Endodermal cell (in vitro differentiated cells): ENCODE measurements around the gene YY2. TPM values are rescaled to one million over a fixed set of nuclear protein-coding genes. Genes with fewer than 3 reads are reported as not detected.
A peak's percentile ranks its signal among the peaks of the same experiment; 100 is the strongest.

Experiments
- DNase-seq: peaks from one replicate; pipeline ENCODE4 v3.0.0-alpha.2; 2017
- H3K27ac ChIP-seq: 2 replicates; pipeline ENCODE4 v1.5.1; 2013; ENCODE audit warnings: mild to moderate bottlenecking, low read depth, low read length, moderate library complexity
- H3K27me3 ChIP-seq: 2 replicates; pipeline ENCODE4 v1.6.1; 2013; ENCODE audit warnings: mild to moderate bottlenecking, low read length, moderate library complexity; ENCODE audit not compliant: insufficient read depth, control insufficient read depth, poor library complexity, severe bottlenecking
- H3K36me3 ChIP-seq: 2 replicates; pipeline ENCODE4 v1.7.0; 2013; ENCODE audit warnings: mild to moderate bottlenecking, low read length, moderate library complexity; ENCODE audit not compliant: control insufficient read depth, insufficient read depth
- H3K4me1 ChIP-seq: one replicate; pipeline ENCODE4 v1.7.0; 2013; ENCODE audit warnings: low read length; ENCODE audit not compliant: control insufficient read depth, insufficient read depth
- H3K4me3 ChIP-seq: 2 replicates; pipeline ENCODE4 v1.5.1; 2013; ENCODE audit warnings: mild to moderate bottlenecking, low read length, moderate library complexity
- H3K9ac ChIP-seq: 2 replicates; pipeline ENCODE4 v1.6.1; 2013; ENCODE audit warnings: mild to moderate bottlenecking, low read length, moderate library complexity; ENCODE audit not compliant: poor library complexity, severe bottlenecking; ENCODE audit errors: extremely low read depth
- H3K9me3 ChIP-seq: 2 replicates; pipeline ENCODE4 v1.6.1; 2013; ENCODE audit warnings: mild to moderate bottlenecking, low read length, moderate library complexity; ENCODE audit not compliant: control insufficient read depth
- H3K27ac Mint-ChIP-seq: 2 replicates; pipeline ENCODE4 v1.8.0; 2020; ENCODE audit warnings: mixed read lengths
- H3K27me3 Mint-ChIP-seq: 2 replicates; pipeline ENCODE4 v1.8.0; 2021; ENCODE audit warnings: mild to moderate bottlenecking, mixed read lengths; ENCODE audit not compliant: insufficient read depth
- H3K36me3 Mint-ChIP-seq: 2 replicates; pipeline ENCODE4 v1.8.0; 2020; ENCODE audit warnings: low read depth, mixed read lengths
- H3K4me1 Mint-ChIP-seq: 2 replicates; pipeline ENCODE4 v1.8.0; 2020; ENCODE audit warnings: mixed read lengths
- H3K4me3 Mint-ChIP-seq: 2 replicates; pipeline ENCODE4 v1.8.0; 2020; ENCODE audit warnings: mild to moderate bottlenecking, moderate library complexity, mixed read lengths
- H3K9me3 Mint-ChIP-seq: 2 replicates; pipeline ENCODE4 v1.8.0; 2020; ENCODE audit warnings: mild to moderate bottlenecking, mixed read lengths
- WGBS, 2 experiments: methylation state at CpG; one replicate each; pipeline versions ENCODE4 v1.1.5 to v1.1.7; 2013; ENCODE audit warnings: missing lambda C conversion rate in 2 of 2, mixed read lengths in 1 of 2; ENCODE audit not compliant: insufficient coverage in 1 of 2, insufficient read length in 1 of 2; 5-methylcytosine and 5-hydroxymethylcytosine counted together
- total RNA-seq, 2 donors: library from RNA; stranded (reverse); fragmentation: NEBNext Ultra II Directional in 1 of 2; extraction: Animal tissue kit (Norgen Biotek cat#: 25700) in 1 of 2; gene quantifications; 2 replicates in 1 of 2; 3 replicates in 1 of 2; pipeline ENCODE4 v1.2.1, GENCODE V29; 2021
- TF ChIP-seq, protein P1 (sequence below): fragments of 200-600 bp; sonication (generic); conservative IDR thresholded peaks from 2 replicates; pipeline ENCODE4 v1.5.0; 2021; ENCODE audit warnings: antibody characterized with exemption, mild to moderate bottlenecking

YY2 gene
- total RNA-seq, 2 donors from 2014 or later: 1.4 to 1.9 TPM

DNA sequence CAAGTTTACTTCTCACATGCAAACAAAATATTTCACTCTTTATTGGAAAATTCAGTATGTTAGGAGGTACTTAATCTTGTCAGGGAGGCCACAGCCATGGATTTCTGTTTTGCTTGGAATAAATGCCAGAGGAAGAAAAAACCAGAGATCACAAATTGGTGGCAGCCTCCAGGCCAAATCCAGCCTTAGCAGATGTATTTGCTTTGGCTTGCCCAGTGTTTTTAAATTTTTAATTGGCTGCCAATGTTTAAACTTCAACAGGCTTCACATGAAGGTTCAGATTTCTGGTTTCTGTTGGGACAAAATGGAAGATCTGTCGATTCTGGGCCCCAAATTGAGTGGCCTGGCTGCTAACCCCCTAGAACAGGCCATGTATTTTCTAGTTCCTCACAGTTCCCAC is 19.2 kb downstream of the YY2 start:
- H3K27me3 Mint-ChIP-seq: no peaks in the 10 kb centered on the region
- no peak overlapping the region for H3K9ac ChIP-seq
- no peaks in the 10 kb centered on the region for H3K4me1 ChIP-seq
- no peak overlapping the region for H3K27ac ChIP-seq
- H3K9me3 Mint-ChIP-seq: no peaks in the 10 kb centered on the region
- 88 to 100% methylated on average over 1 of the region's 1 CpG for WGBS, 2 experiments
- no peak for DNase-seq
- no peaks in the 10 kb centered on the region for H3K9me3 ChIP-seq
- peaks cover 9% of the 10 kb centered on the region for H3K36me3 Mint-ChIP-seq
- H3K4me3 Mint-ChIP-seq: no peak overlapping the region
- H3K4me3 ChIP-seq: no peak overlapping the region
- no peaks in the 10 kb centered on the region for H3K27me3 ChIP-seq
- TF ChIP-seq, protein P1, sequence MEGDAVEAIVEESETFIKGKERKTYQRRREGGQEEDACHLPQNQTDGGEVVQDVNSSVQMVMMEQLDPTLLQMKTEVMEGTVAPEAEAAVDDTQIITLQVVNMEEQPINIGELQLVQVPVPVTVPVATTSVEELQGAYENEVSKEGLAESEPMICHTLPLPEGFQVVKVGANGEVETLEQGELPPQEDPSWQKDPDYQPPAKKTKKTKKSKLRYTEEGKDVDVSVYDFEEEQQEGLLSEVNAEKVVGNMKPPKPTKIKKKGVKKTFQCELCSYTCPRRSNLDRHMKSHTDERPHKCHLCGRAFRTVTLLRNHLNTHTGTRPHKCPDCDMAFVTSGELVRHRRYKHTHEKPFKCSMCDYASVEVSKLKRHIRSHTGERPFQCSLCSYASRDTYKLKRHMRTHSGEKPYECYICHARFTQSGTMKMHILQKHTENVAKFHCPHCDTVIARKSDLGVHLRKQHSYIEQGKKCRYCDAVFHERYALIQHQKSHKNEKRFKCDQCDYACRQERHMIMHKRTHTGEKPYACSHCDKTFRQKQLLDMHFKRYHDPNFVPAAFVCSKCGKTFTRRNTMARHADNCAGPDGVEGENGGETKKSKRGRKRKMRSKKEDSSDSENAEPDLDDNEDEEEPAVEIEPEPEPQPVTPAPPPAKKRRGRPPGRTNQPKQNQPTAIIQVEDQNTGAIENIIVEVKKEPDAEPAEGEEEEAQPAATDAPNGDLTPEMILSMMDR: no peak
- H3K4me1 Mint-ChIP-seq: no peaks in the 10 kb centered on the region
- H3K36me3 ChIP-seq: peaks cover 4% of the 10 kb centered on the region
- no peak overlapping the region for H3K27ac Mint-ChIP-seq

DNA sequence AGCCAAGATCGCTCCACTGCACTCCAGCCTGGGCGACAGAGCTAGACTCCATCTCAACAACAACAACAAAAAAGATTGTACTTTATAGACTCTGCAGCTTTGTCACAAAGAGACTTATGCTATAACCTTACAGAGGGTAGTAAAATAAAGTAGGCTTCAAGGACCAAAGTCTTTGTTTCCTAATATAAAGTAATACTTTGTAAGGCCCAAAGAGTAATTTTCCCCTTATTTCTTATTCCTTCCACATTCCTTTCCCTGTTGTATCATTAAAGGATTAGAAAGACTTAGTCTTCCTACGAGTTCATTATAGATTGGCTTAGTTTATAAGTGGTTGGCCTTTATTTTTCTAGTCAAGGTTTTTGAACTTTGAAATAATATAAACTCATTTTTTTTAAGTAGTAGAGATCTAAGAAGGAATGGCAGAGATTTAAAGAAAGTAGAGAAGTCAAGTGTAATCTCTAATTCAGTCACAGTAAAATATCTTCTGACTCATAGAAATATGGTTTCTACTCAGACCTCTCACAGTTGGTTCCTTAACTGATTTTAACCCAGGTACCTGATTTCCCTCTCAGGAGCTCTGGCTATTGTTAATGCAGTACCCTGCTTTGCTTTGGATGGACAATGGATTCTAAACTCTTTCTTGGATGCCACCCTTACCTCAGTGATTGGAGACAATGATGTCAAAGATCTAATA is 26.2 kb downstream of the YY2 start:
- TF ChIP-seq, protein P1: no peak
- Histone ChIP-seq H3K4me1 (no peaks in the 10 kb centered on the region), H3K4me3 (no peak overlapping the region), H3K27me3 (no peaks in the 10 kb centered on the region), H3K9ac (no peak overlapping the region), H3K27ac (no peak overlapping the region), H3K36me3 (peaks cover 4% of the 10 kb centered on the region), H3K9me3 (no peaks in the 10 kb centered on the region)
- peaks cover 5% of the 10 kb centered on the region for H3K4me1 Mint-ChIP-seq
- H3K4me3 Mint-ChIP-seq: no peak overlapping the region
- no peak overlapping the region for H3K27ac Mint-ChIP-seq
- H3K27me3 Mint-ChIP-seq: no peaks in the 10 kb centered on the region
- no peaks in the 10 kb centered on the region for H3K9me3 Mint-ChIP-seq
- 100% methylated on average over 2 of the region's 3 CpGs; no CpG with 5 or more reads in 1 of the 2 experiments for WGBS, 2 experiments
- DNase-seq: no peak
- peaks cover 9% of the 10 kb centered on the region for H3K36me3 Mint-ChIP-seq

DNA sequence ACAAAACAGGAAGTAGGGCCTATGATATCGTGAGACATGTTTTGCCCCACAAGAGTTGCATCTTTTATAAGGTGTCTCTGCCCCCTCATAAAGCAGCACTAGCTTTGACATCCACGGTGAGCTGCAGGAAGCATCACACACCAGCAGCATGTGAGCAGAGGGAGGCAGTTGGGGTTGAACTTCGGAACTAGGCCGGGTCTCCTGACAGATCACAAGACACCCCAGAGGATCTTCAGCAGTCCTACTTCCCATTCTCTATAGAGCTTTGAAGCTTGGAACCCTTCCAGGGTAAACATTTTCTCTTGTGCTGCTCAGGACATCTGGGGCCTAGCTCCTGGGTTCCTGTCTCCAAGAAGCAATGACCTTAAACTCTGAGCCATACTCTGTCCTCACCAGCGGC is 27.5 kb downstream of the YY2 start:
- Histone ChIP-seq H3K27ac (no peak overlapping the region), H3K4me1 (no peaks in the 10 kb centered on the region), H3K4me3 (no peak overlapping the region), H3K9me3 (no peaks in the 10 kb centered on the region), H3K9ac (no peak overlapping the region), H3K27me3 (no peaks in the 10 kb centered on the region), H3K36me3 (peaks cover 4% of the 10 kb centered on the region)
- no peaks in the 10 kb centered on the region for H3K27me3 Mint-ChIP-seq
- H3K4me3 Mint-ChIP-seq: no peak overlapping the region
- TF ChIP-seq, protein P1: no peak
- WGBS, 2 experiments: 94% methylated on average over 5 of the region's 5 CpGs; no CpG with 5 or more reads in 1 of the 2 experiments
- no peaks in the 10 kb centered on the region for H3K9me3 Mint-ChIP-seq
- DNase-seq: no peak
- H3K36me3 Mint-ChIP-seq: peaks cover 9% of the 10 kb centered on the region
- H3K27ac Mint-ChIP-seq: peak overlapping the region; percentile 20
- H3K4me1 Mint-ChIP-seq: peaks cover 5% of the 10 kb centered on the region
